Stimulated activated naive CD4-positive, alpha-beta T cell treated with Interleukin-2 at 50 U/mL for 16 hours (primary cell): ENCODE data around the gene CDK12.
"Not testable (repeated sequence)": the region's sequence is repeated elsewhere in the genome, so short reads cannot be mapped to it uniquely, and the experiment has no call there.

Experiments
- DNase-seq: peaks from one replicate; lab custom pipeline; 2025; lab: John Stamatoyannopoulos, UW

The CDK12 gene

GRCh38 chr17:39507511-39507910, 46.2 kb downstream of the CDK12 start:
- no peak for DNase-seq

- no peak for DNase-seq
These were observed 47.7 kb downstream of the CDK12 start for GRCh38 chr17:39508987-39509386.

- DNase-seq = no peak
These were observed 52.0 kb downstream of the CDK12 start for GRCh38 chr17:39513309-39513708.

GRCh38 chr17:39513915-39514314, 52.6 kb downstream of the CDK12 start:
- no peak for DNase-seq

- DNase-seq = no peak
These were observed 55.9 kb downstream of the CDK12 start for GRCh38 chr17:39517224-39517623.

GRCh38 chr17:39525801-39526506, 64.7 kb downstream of the CDK12 start:
- DNase-seq = no peak

GRCh38 chr17:39527220-39527813, 66.0 kb downstream of the CDK12 start:
- no peak for DNase-seq

GRCh38 chr17:39529455-39529854, 68.2 kb downstream of the CDK12 start:
- no peak for DNase-seq

- DNase-seq = no peak
These were observed 69.2 kb downstream of the CDK12 start for GRCh38 chr17:39530513-39530912.

GRCh38 chr17:39531252-39531651, 70.0 kb downstream of the CDK12 start:
- DNase-seq = no peak

GRCh38 chr17:39533891-39534290, 72.6 kb downstream of the CDK12 start:
- no peak for DNase-seq

GRCh38 chr17:39534768-39535405, 73.6 kb downstream of the CDK12 start:
- no peak for DNase-seq

- DNase-seq = no peak
These were observed 75.2 kb downstream of the CDK12 start for GRCh38 chr17:39536468-39536867.

- DNase-seq = not testable (repeated sequence)
These were observed 76.1 kb downstream of the CDK12 start for GRCh38 chr17:39537364-39537763.

GRCh38 chr17:39538866-39539265, 77.6 kb downstream of the CDK12 start:
- no peak for DNase-seq

- no peak for DNase-seq
These were observed 79.3 kb downstream of the CDK12 start for GRCh38 chr17:39540611-39541010.

- DNase-seq = no peak
These were observed 80.4 kb downstream of the CDK12 start for GRCh38 chr17:39541652-39542051.

GRCh38 chr17:39543176-39543575, 81.9 kb downstream of the CDK12 start:
- no peak for DNase-seq

GRCh38 chr17:39543664-39544063, 82.4 kb downstream of the CDK12 start:
- DNase-seq = no peak

- not testable (repeated sequence) for DNase-seq
These were observed 83.1 kb downstream of the CDK12 start for GRCh38 chr17:39544361-39544760.

- peak; percentile 59 for DNase-seq
These were observed 86.6 kb downstream of the CDK12 start for GRCh38 chr17:39547713-39548478.

GRCh38 chr17:39548494-39549225, 87.4 kb downstream of the CDK12 start:
- DNase-seq = no peak
